HCT116 (cell line): ENCODE measurements around the gene ABTB1. TPM values are rescaled to one million over a fixed set of nuclear protein-coding genes. Genes with fewer than 3 reads are reported as not detected.

Experiments used
- ATAC-seq: fragments of 200-7000 bp; cut with Tn5 transposase; 2 replicates; pipeline ENCODE4 v1.9.1; 2020; ENCODE audit warnings: mild to moderate bottlenecking, moderate library complexity
- BruUV-seq: library from RNA; stranded (reverse); fragments of 400-500 nt; replicated peaks from 2 replicates; lab custom pipeline; 2021; lab: Mats Ljungman, UMichigan
- CTCF ChIA-PET: fragments of 300-600 bp; sonication (Branson Sonifier 250); formaldehyde crosslinking; loops from one replicate; lab custom pipeline; 2021; ENCODE audit warnings: antibody characterized with exemption; lab: Charles Lee
- POLR2A ChIA-PET: fragments of 300-600, 350-600 bp; sonication (Branson Sonifier 250); formaldehyde crosslinking; loops from one replicate; lab custom pipeline; 2021; ENCODE audit warnings: antibody characterized with exemption; lab: Charles Lee
- RAD21 ChIA-PET, 2 experiments: fragments of 300-600 bp; sonication (Branson Sonifier 250); formaldehyde crosslinking; loops; one replicate each; lab custom pipeline; 2023; ENCODE audit warnings: low total read pairs in 2 of 2; ENCODE audit not compliant: uncharacterized antibody in 2 of 2, unreplicated experiment in 2 of 2, low non-redundant PET in 1 of 2; lab: Charles Lee
- DNase-seq: peaks from one replicate; pipeline ENCODE4 v3.0.0-alpha.2; 2010; ENCODE audit warnings: low read depth, low spot score
- H2AFZ ChIP-seq: fragments of 200-600 bp; shearing (Covaris generic), sonication (generic); 2 replicates; pipeline ENCODE4 v1.6.1; 2017; ENCODE audit warnings: low read depth, mixed run types, mixed read lengths, antibody characterized with exemption, low read length; ENCODE audit not compliant: poor library complexity, severe bottlenecking
- H3K27ac ChIP-seq: 2 replicates; pipeline ENCODE4 v1.5.1; 2012; ENCODE audit warnings: low read depth, low read length
- H3K27me3 ChIP-seq: fragments of 200-600 bp; sonication (generic); 2 replicates; pipeline ENCODE4 v1.6.1; 2016; ENCODE audit warnings: mixed run types, low read length, mixed read lengths; ENCODE audit not compliant: insufficient read depth
- H3K36me3 ChIP-seq, 2 experiments: fragments of 200-500 bp in 1 of 2; fragments of 200-600 bp in 1 of 2; sonication (Bioruptor generic) in 1 of 2; sonication (generic) in 1 of 2; 2 replicates each; pipeline versions ENCODE4 v1.5.1 to v1.6.1; 2014 to 2016; ENCODE audit warnings: low read length in 2 of 2, inconsistent platforms in 1 of 2, mixed read lengths in 1 of 2, mixed run types in 1 of 2; ENCODE audit not compliant: insufficient read depth in 2 of 2, control insufficient read depth in 1 of 2
- H3K4me1 ChIP-seq, 2 experiments: fragments of 200-600 bp in 1 of 2; sonication (generic) in 1 of 2; 2 replicates each; pipeline versions ENCODE4 v1.5.1 to v1.6.1; 2012 to 2017; ENCODE audit warnings: low read length in 2 of 2, inconsistent platforms in 1 of 2, mild to moderate bottlenecking in 1 of 2, mixed read lengths in 1 of 2, mixed run types in 1 of 2, moderate library complexity in 1 of 2; ENCODE audit not compliant: insufficient read depth in 2 of 2, control insufficient read depth in 1 of 2
- H3K4me2 ChIP-seq: fragments of 200-600 bp; sonication (generic); 2 replicates; pipeline ENCODE4 v1.6.1; 2017; ENCODE audit warnings: mixed run types, low read length, mixed read lengths
- H3K4me3 ChIP-seq, 2 experiments: fragments of 200-600 bp in 1 of 2; sonication (generic) in 1 of 2; replicated peaks in 1 of 2; 2 replicates each; pipeline ENCODE4 v1.5.1; 2011 to 2016; ENCODE audit warnings: low read length in 2 of 2, control low read depth in 1 of 2, low read depth in 1 of 2, mild to moderate bottlenecking in 1 of 2, mixed read lengths in 1 of 2, mixed run types in 1 of 2
- H3K79me2 ChIP-seq: fragments of 200-600 bp; sonication (generic); 2 replicates; pipeline ENCODE4 v1.6.1; 2017; ENCODE audit warnings: mild to moderate bottlenecking, mixed run types, low read length, moderate library complexity, mixed read lengths; ENCODE audit not compliant: insufficient read depth
- H3K9ac ChIP-seq: fragments of 200-600 bp; sonication (generic); 2 replicates; pipeline ENCODE4 v1.6.1; 2016; ENCODE audit warnings: low read length, mixed read lengths
- H3K9me2 ChIP-seq: fragments of 200-600 bp; sonication (generic), shearing (Covaris generic); 2 replicates; pipeline ENCODE4 v1.6.1; 2017; ENCODE audit warnings: mixed run types, mild to moderate bottlenecking, moderate library complexity; ENCODE audit not compliant: insufficient read depth
- H3K9me3 ChIP-seq, 2 experiments: fragments of 200-500 bp in 1 of 2; fragments of 200-600 bp in 1 of 2; sonication (Bioruptor generic) in 1 of 2; sonication (generic) in 1 of 2; 2 replicates each; pipeline ENCODE4 v1.6.1; 2014 to 2017; ENCODE audit warnings: low read length in 2 of 2, mixed read lengths in 2 of 2, inconsistent platforms in 1 of 2, low read depth in 1 of 2, mild to moderate bottlenecking in 1 of 2, mixed run types in 1 of 2, moderate library complexity in 1 of 2; ENCODE audit not compliant: control insufficient read depth in 1 of 2, insufficient read depth in 1 of 2
- H4K20me1 ChIP-seq: fragments of 200-600 bp; sonication (generic), shearing (Covaris generic); 2 replicates; pipeline ENCODE4 v1.6.1; 2017; ENCODE audit warnings: mixed run types, mild to moderate bottlenecking, moderate library complexity; ENCODE audit not compliant: insufficient read depth
- ATF3 ChIP-seq: IDR thresholded peaks from 2 replicates; pipeline ENCODE4 v1.6.1; 2012
- CBX3 ChIP-seq: IDR thresholded peaks from 2 replicates; pipeline ENCODE4 v1.6.1; 2012; ENCODE audit warnings: low read depth
- CTCF ChIP-seq, 3 experiments: fragments of 200-600 bp in 1 of 3; sonication (generic) in 1 of 3; IDR thresholded peaks in 2 of 3; conservative IDR thresholded peaks in 1 of 3; 2 replicates each; pipeline ENCODE4 v1.5.1; 2012 to 2017; ENCODE audit warnings: low read depth in 2 of 3, low read length in 2 of 3, antibody characterized with exemption in 1 of 3, borderline replicate concordance in 1 of 3, control low read depth in 1 of 3, mild to moderate bottlenecking in 1 of 3, mixed read lengths in 1 of 3, mixed run types in 1 of 3, moderate library complexity in 1 of 3; ENCODE audit not compliant: insufficient read depth in 1 of 3
- ELF1 ChIP-seq: IDR thresholded peaks from 2 replicates; pipeline ENCODE4 v1.6.1; 2012; ENCODE audit warnings: low read depth, borderline replicate concordance
- EZH2 ChIP-seq: fragments of 200-600 bp; sonication (generic); IDR thresholded peaks from 2 replicates; pipeline ENCODE4 v1.6.1; 2017; ENCODE audit warnings: antibody characterized with exemption, mixed run types
- MAX ChIP-seq: IDR thresholded peaks from 2 replicates; pipeline ENCODE4 v1.6.1; 2012
- POLR2A ChIP-seq: IDR thresholded peaks from 2 replicates; pipeline ENCODE4 v1.7.0; 2011; ENCODE audit warnings: borderline replicate concordance; ENCODE audit not compliant: insufficient read depth, insufficient read length; ENCODE audit errors: extremely low read depth
- RAD21 ChIP-seq: IDR thresholded peaks from 2 replicates; pipeline ENCODE4 v1.6.1; 2012; ENCODE audit warnings: low read depth, mild to moderate bottlenecking
- REST ChIP-seq: IDR thresholded peaks from 2 replicates; pipeline ENCODE4 v1.6.1; 2012; ENCODE audit warnings: low read depth
- SIN3A ChIP-seq: IDR thresholded peaks from 2 replicates; pipeline ENCODE4 v1.6.1; 2012; ENCODE audit warnings: low read depth
- SP1 ChIP-seq: IDR thresholded peaks from 2 replicates; pipeline ENCODE4 v1.6.1; 2012; ENCODE audit warnings: low read depth
- SRF ChIP-seq: IDR thresholded peaks from 2 replicates; pipeline ENCODE4 v1.6.1; 2012; ENCODE audit warnings: low read depth
- YY1 ChIP-seq: IDR thresholded peaks from 2 replicates; pipeline ENCODE4 v1.6.1; 2011; ENCODE audit warnings: low read length, low read depth, moderate library complexity, mild to moderate bottlenecking; ENCODE audit not compliant: insufficient replicate concordance; ENCODE audit errors: extremely low read depth
- ZNF274 ChIP-seq: fragments of 200-500 bp; sonication (Bioruptor generic); IDR thresholded peaks from 2 replicates; pipeline ENCODE4 v1.6.1; 2014; ENCODE audit warnings: mild to moderate bottlenecking, low read depth, low read length, inconsistent platforms
- intact Hi-C: fragments of 100-400 bp; cut with micrococcal nuclease; formaldehyde crosslinking; loops from 2 replicates; pipeline ENCODE4 v1.10.0; 2022
- total RNA-seq: library from RNA; stranded (reverse); gene quantifications from one replicate; pipeline ENCODE4 v1.2.1, GENCODE V29; 2021; ENCODE audit not compliant: unreplicated experiment

The ABTB1 gene
- total RNA-seq, 1 experiment from 2014 or later, result 19.4 TPM

- no TSS peak for BruUV-seq
- H2AFZ ChIP-seq, result no peak overlapping the region
- intact Hi-C loops, result no loop called here
- ATAC-seq (no peak), DNase-seq (no peak)
- no peaks in the 10 kb centered on the region for H3K9me2 ChIP-seq
- no peak overlapping the region for H3K4me2 ChIP-seq
- H4K20me1 ChIP-seq, result no peaks in the 10 kb centered on the region
- no peak overlapping the region for H3K4me3 ChIP-seq
- no peaks in the 10 kb centered on the region for H3K36me3 ChIP-seq
- H3K9ac ChIP-seq, result no peak overlapping the region
- no peaks in the 10 kb centered on the region for H3K27me3 ChIP-seq
- TF ChIP-seq ELF1 (no peak), CTCF (IDR thresholded peaks at IDR 0.05 in 2 of 3, conservative IDR thresholded peaks at IDR 0.05 in 1 of 3; ENCODE audit: borderline replicate concordance in 1 of 3, insufficient read depth in 1 of 3, low read depth in 2 of 3, low read length in 2 of 3) (no peak), SIN3A (no peak)
- POLR2A ChIA-PET, result interaction anchor here (1.4 kb wide), 1 partner anchor 10 kb away, joined by 4 read pairs; no protein-coding TSS in a partner anchor
- no peaks in the 10 kb centered on the region for H3K79me2 ChIP-seq
- CTCF ChIA-PET, result interaction anchor here (1.0 kb wide), 1 partner anchor 11 kb away, joined by 4 read pairs; no protein-coding TSS in a partner anchor
- RAD21 ChIA-PET, result no interaction called here
- peaks cover 0 to 8% of the 10 kb centered on the region in 2 experiments; a peak in 1 of 4 replicates for H3K4me1 ChIP-seq
- H3K9me3 ChIP-seq, result 0 out of 4 replicates have a peak, but pooled peaks cover 0 to 5% of the 10 kb centered on the region in 2 experiments
- no peak overlapping the region for H3K27ac ChIP-seq
These were observed 34.1 kb downstream of the ABTB1 start for GRCh38 chr3:127706785-127707351.

GRCh38 chr3:127707851-127708411 is 35.2 kb downstream of the ABTB1 start:
- Histone ChIP-seq H3K9me2 (no peaks in the 10 kb centered on the region), H2AFZ (no peak overlapping the region), H3K4me1 (peaks cover 0 to 8% of the 10 kb centered on the region in 2 experiments; a peak in 1 of 4 replicates), H3K9ac (no peak overlapping the region), H3K4me3 (no peak overlapping the region), H3K9me3 (0 out of 4 replicates have a peak, but pooled peaks cover 0 to 5% of the 10 kb centered on the region in 2 experiments)
- intact Hi-C loops, result no loop called here
- POLR2A ChIA-PET, result no interaction called here
- BruUV-seq, result no TSS peak
- no peak for DNase-seq
- TF ChIP-seq SP1 (no peak), ZNF274 (no peak), EZH2 (no peak), RAD21 (no peak), MAX (no peak), YY1 (no peak), POLR2A (no peak), SRF (no peak), REST (no peak), SIN3A (no peak), ATF3 (no peak), CBX3 (no peak)
- TF ChIP-seq, all 23 proteins: peak for 0
- H3K4me2 ChIP-seq, result no peak overlapping the region
- ATAC-seq, result no peak
- H3K27ac ChIP-seq, result no peak overlapping the region
- H3K36me3 ChIP-seq, result no peaks in the 10 kb centered on the region
- no peaks in the 10 kb centered on the region for H4K20me1 ChIP-seq
- H3K79me2 ChIP-seq, result no peaks in the 10 kb centered on the region
- ChIA-PET RAD21 (no interaction called here), CTCF (no interaction called here)
- H3K27me3 ChIP-seq, result no peaks in the 10 kb centered on the region
